NB4 (cell line): ENCODE results near the gene TPD52L1.

Source experiments
- CTCF ChIP-seq: IDR thresholded peaks from one replicate; pipeline ENCODE4 v1.5.1; 2012; ENCODE audit warnings: low read depth, low read length
- POLR2A ChIP-seq: IDR thresholded peaks from 2 replicates; pipeline ENCODE4 v1.6.1; 2011; ENCODE audit warnings: mild to moderate bottlenecking; ENCODE audit not compliant: insufficient read length; ENCODE audit errors: extremely low read depth
- TF ChIP-seq, protein P1 (sequence below): IDR thresholded peaks from 2 replicates; pipeline ENCODE4 v1.6.1; 2011; ENCODE audit warnings: low read depth, low read length

GRCh38 chr6:125157725-125158124, 4.2 kb downstream of the TPD52L1 start:
- no peak for TF ChIP-seq CTCF
- TF ChIP-seq POLR2A = no peak
- TF ChIP-seq, protein P1, sequence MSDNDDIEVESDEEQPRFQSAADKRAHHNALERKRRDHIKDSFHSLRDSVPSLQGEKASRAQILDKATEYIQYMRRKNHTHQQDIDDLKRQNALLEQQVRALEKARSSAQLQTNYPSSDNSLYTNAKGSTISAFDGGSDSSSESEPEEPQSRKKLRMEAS = no peak
